CD14-positive monocyte (primary cell): ENCODE measurements around the gene IL12B. TPM values are rescaled to one million over a fixed set of nuclear protein-coding genes. Genes with fewer than 3 reads are reported as not detected.

Experiments
- DNase-seq, 3 donors: peaks; one replicate each; pipeline ENCODE4 v3.0.0-alpha.2; 2011 to 2022
- H2AFZ ChIP-seq: 2 replicates; pipeline ENCODE4 v1.6.0; 2012; ENCODE audit warnings: mild to moderate bottlenecking, low read depth, low read length, inconsistent platforms; ENCODE audit not compliant: insufficient read depth, poor library complexity, severe bottlenecking
- H3K27ac ChIP-seq, 2 donors: 1 replicate in 1 of 2; 2 replicates in 1 of 2; pipeline ENCODE4 v1.5.1; 2012 to 2013; ENCODE audit warnings: low read length in 2 of 2, control low read depth in 1 of 2, inconsistent platforms in 1 of 2, low read depth in 1 of 2, mild to moderate bottlenecking in 1 of 2
- H3K27me3 ChIP-seq, 2 donors: one replicate each; pipeline versions ENCODE4 v1.6.0 to v1.6.1; 2011 to 2013; ENCODE audit warnings: low read length in 2 of 2; ENCODE audit not compliant: control insufficient read depth in 2 of 2, insufficient read depth in 2 of 2
- H3K36me3 ChIP-seq, 2 donors: replicated peaks in 1 of 2; 1 replicate in 1 of 2; 2 replicates in 1 of 2; pipeline versions ENCODE4 v1.5.1 to v1.6.1; 2012 to 2013; ENCODE audit warnings: low read length in 2 of 2, control low read depth in 1 of 2, inconsistent platforms in 1 of 2, mild to moderate bottlenecking in 1 of 2; ENCODE audit not compliant: insufficient read depth in 2 of 2, control insufficient read depth in 1 of 2
- H3K4me1 ChIP-seq, 2 donors: 1 replicate in 1 of 2; 2 replicates in 1 of 2; pipeline versions ENCODE4 v1.5.1 to v1.6.1; 2012 to 2013; ENCODE audit warnings: low read length in 2 of 2, control low read depth in 1 of 2, inconsistent platforms in 1 of 2, mild to moderate bottlenecking in 1 of 2, moderate library complexity in 1 of 2; ENCODE audit not compliant: insufficient read depth in 2 of 2, control insufficient read depth in 1 of 2
- H3K4me2 ChIP-seq: replicated peaks from 2 replicates; pipeline ENCODE3; 2012; ENCODE audit warnings: low read length, moderate library complexity, mild to moderate bottlenecking; ENCODE audit not compliant: poor library complexity, severe bottlenecking; ENCODE audit errors: extremely low read depth
- H3K4me3 ChIP-seq, 3 experiments: fragments of 200-600 bp in 1 of 3; sonication (generic) in 1 of 3; replicated peaks in 1 of 3; 1 replicate in 2 of 3; 2 replicates in 1 of 3; pipeline ENCODE4 v1.5.1; 2011 to 2013; ENCODE audit warnings: low read length in 3 of 3, mild to moderate bottlenecking in 3 of 3, control low read depth in 2 of 3, low read depth in 2 of 3, inconsistent platforms in 1 of 3, moderate library complexity in 1 of 3
- H3K79me2 ChIP-seq: 2 replicates; pipeline ENCODE4 v1.6.0; 2012; ENCODE audit warnings: mild to moderate bottlenecking, control low read depth, inconsistent platforms, low read length, moderate library complexity; ENCODE audit not compliant: insufficient read depth
- H3K9ac ChIP-seq: 2 replicates; pipeline ENCODE4 v1.6.0; 2017; ENCODE audit warnings: low read length, mild to moderate bottlenecking; ENCODE audit not compliant: insufficient read depth, poor library complexity, severe bottlenecking
- H3K9me3 ChIP-seq, 2 donors: replicated peaks in 1 of 2; 1 replicate in 1 of 2; 2 replicates in 1 of 2; pipeline versions ENCODE4 v1.5.1 to v1.6.1; 2012 to 2013; ENCODE audit warnings: low read length in 2 of 2, control low read depth in 1 of 2; ENCODE audit not compliant: control insufficient read depth in 1 of 2, insufficient read depth in 1 of 2
- H4K20me1 ChIP-seq: 2 replicates; pipeline ENCODE4 v1.6.0; 2012; ENCODE audit warnings: mild to moderate bottlenecking, low read length, control low read depth, moderate library complexity; ENCODE audit not compliant: insufficient read depth
- H3K27ac Mint-ChIP-seq, 7 donors: one replicate each; pipeline ENCODE4 v1.8.0; 2020; ENCODE audit warnings: mild to moderate bottlenecking in 7 of 7, mixed read lengths in 7 of 7, moderate library complexity in 6 of 7, inconsistent platforms in 2 of 7
- H3K27me3 Mint-ChIP-seq, 3 donors: one replicate each; pipeline ENCODE4 v1.8.0; 2021 to 2022; ENCODE audit warnings: low read depth in 3 of 3, mild to moderate bottlenecking in 3 of 3, mixed read lengths in 3 of 3, moderate library complexity in 3 of 3, inconsistent platforms in 1 of 3
- H3K36me3 Mint-ChIP-seq, 2 donors: one replicate each; pipeline ENCODE4 v1.8.0; 2020; ENCODE audit warnings: mixed read lengths in 2 of 2, inconsistent platforms in 1 of 2, mild to moderate bottlenecking in 1 of 2
- H3K4me1 Mint-ChIP-seq: one replicate; pipeline ENCODE4 v1.8.0; 2020; ENCODE audit warnings: mild to moderate bottlenecking, mixed read lengths
- H3K4me3 Mint-ChIP-seq, 2 donors: one replicate each; pipeline ENCODE4 v1.8.0; 2020; ENCODE audit warnings: mild to moderate bottlenecking in 2 of 2, mixed read lengths in 2 of 2, moderate library complexity in 1 of 2
- H3K9me3 Mint-ChIP-seq, 7 donors: one replicate each; pipeline ENCODE4 v1.8.0; 2020 to 2022; ENCODE audit warnings: mixed read lengths in 7 of 7, mild to moderate bottlenecking in 6 of 7, moderate library complexity in 6 of 7, inconsistent platforms in 2 of 7
- CTCF ChIP-seq: fragments of 200-600 bp; IDR thresholded peaks from one replicate; pipeline ENCODE4 v1.8.0; 2022; ENCODE audit warnings: antibody characterized with exemption, mild to moderate bottlenecking
- WGBS: methylation state at CpG from one replicate; pipeline ENCODE4 v1.1.5; 2013; ENCODE audit warnings: missing lambda C conversion rate; ENCODE audit not compliant: insufficient coverage; 5-methylcytosine and 5-hydroxymethylcytosine counted together
- intact Hi-C, 2 donors: fragments of 100-400 bp; cut with micrococcal nuclease; formaldehyde crosslinking; loops; one replicate each; pipeline versions ENCODE4 v1.15.0 to v1.15.1; 2023
- polyA plus RNA-seq, 3 donors: library from polyadenylated mRNA; depleted of rRNA in 1 of 3; unstranded in 2 of 3; stranded (reverse) in 1 of 3; fragments of 300-500 nt in 2 of 3; fragments of >200 nt in 1 of 3; fragmentation: Illumina TruSeq in 2 of 3; gene quantifications; 1 replicate in 2 of 3; 2 replicates in 1 of 3; pipeline ENCODE4 v1.2.3, GENCODE V29; 2012 to 2021

IL12B gene
- polyA plus RNA-seq, 3 donors = not detected

- DNase-seq = peak; percentile 40 to 86 (median 48)
- Mint-ChIP-seq H3K36me3 (no peaks in the 10 kb centered on the region), H3K9me3 (no peaks in the 10 kb centered on the region), H3K4me3 (peak overlapping the region; percentile 61 to 76), H3K27me3 (peaks cover 0 to 3% (median 0%) of the 10 kb centered on the region in 3 donors), H3K4me1 (peaks cover 26% of the 10 kb centered on the region), H3K27ac (peak overlapping the region in 5 of 7 donors; percentile 26 to 68 (median 56))
- peak; percentile 95 for TF ChIP-seq CTCF
- Histone ChIP-seq H3K4me3 (peak overlapping the region in 2 of 3 experiments; percentile 12 to 62), H3K4me1 (peaks cover 12 to 13% of the 10 kb centered on the region in 2 donors), H3K27me3 (no peaks in the 10 kb centered on the region), H3K4me2 (peak overlapping the region; percentile 69), H4K20me1 (no peaks in the 10 kb centered on the region), H3K36me3 (no peaks in the 10 kb centered on the region), H3K79me2 (no peaks in the 10 kb centered on the region), H3K27ac (no peak overlapping the region), H2AFZ (peak overlapping the region; percentile 69), H3K9ac (peak overlapping the region; percentile 38), H3K9me3 (no peaks in the 10 kb centered on the region)
- intact Hi-C loops = loop anchor here in 1 of 2 donors (5.0 to 10.0 kb wide), 3 partner anchors 67 to 126 kb away; partner anchors contain the start of gene UBLCP1
- WGBS = under 1% methylated on average over 41 of the region's 50 CpGs
Observed at GRCh38 chr5:159331093-159331973, 1.0 kb upstream of the IL12B start.

- Histone ChIP-seq H3K9me3 (no peaks in the 10 kb centered on the region), H3K9ac (no peak overlapping the region), H3K4me3 (no peak overlapping the region), H3K36me3 (no peaks in the 10 kb centered on the region), H3K27ac (no peak overlapping the region), H3K4me1 (no peaks in the 10 kb centered on the region), H3K4me2 (no peak overlapping the region), H3K27me3 (no peaks in the 10 kb centered on the region), H4K20me1 (no peaks in the 10 kb centered on the region), H2AFZ (no peak overlapping the region), H3K79me2 (no peaks in the 10 kb centered on the region)
- H3K9me3 Mint-ChIP-seq = no peaks in the 10 kb centered on the region
- H3K4me3 Mint-ChIP-seq = no peak overlapping the region
- intact Hi-C loops = no loop called here
- H3K36me3 Mint-ChIP-seq = no peaks in the 10 kb centered on the region
- WGBS = 97% methylated on average over 3 of the region's 4 CpGs
- TF ChIP-seq CTCF = no peak
- H3K27me3 Mint-ChIP-seq = peaks cover 0 to 1% (median 0%) of the 10 kb centered on the region in 3 donors
- no peak for DNase-seq
- H3K4me1 Mint-ChIP-seq = no peaks in the 10 kb centered on the region
- H3K27ac Mint-ChIP-seq = no peak overlapping the region
Observed at GRCh38 chr5:159324986-159325385, 5.3 kb downstream of the IL12B start.
